SK-N-SH treated with all-trans-retinoic acid at 6 μM for 48 hours (cell line): ENCODE results near the gene DPM3.

ENCODE experiments used
- BACH2 ChIP-seq: fragments of 250-450 bp; sonication (Bioruptor Pico); IDR thresholded peaks from 2 replicates; pipeline ENCODE4 v1.9.0; 2021; ENCODE audit warnings: mild to moderate bottlenecking, borderline replicate concordance
- CREB5 ChIP-seq: fragments of 250-450 bp; sonication (Bioruptor Pico); IDR thresholded peaks from 2 replicates; pipeline ENCODE4 v1.5.1; 2020; ENCODE audit warnings: low read depth, mild to moderate bottlenecking, moderate library complexity
- CSDC2 ChIP-seq: fragments of 250-450 bp; sonication (Bioruptor Pico); IDR thresholded peaks from 2 replicates; pipeline ENCODE4 v1.5.0; 2020; ENCODE audit warnings: mild to moderate bottlenecking, moderate library complexity
- GLIS3 ChIP-seq: fragments of 250-450 bp; sonication (Bioruptor Pico); IDR thresholded peaks from 2 replicates; pipeline ENCODE4 v1.5.0; 2020; ENCODE audit warnings: mild to moderate bottlenecking, moderate library complexity
- ISL1 ChIP-seq: fragments of 250-450 bp; sonication (Bioruptor Pico); IDR thresholded peaks from 2 replicates; pipeline ENCODE4 v2.1.2; 2022; ENCODE audit warnings: mild to moderate bottlenecking, moderate library complexity
- PATZ1 ChIP-seq: fragments of 250-450 bp; sonication (Bioruptor Pico); IDR thresholded peaks from 2 replicates; pipeline ENCODE4 v1.8.0; 2020; ENCODE audit warnings: mild to moderate bottlenecking, moderate library complexity, borderline replicate concordance
- PPARA ChIP-seq: fragments of 250-450 bp; sonication (Bioruptor Pico); IDR thresholded peaks from 2 replicates; pipeline ENCODE4 v1.5.0; 2020; ENCODE audit warnings: mild to moderate bottlenecking, borderline replicate concordance
- RARB ChIP-seq: fragments of 250-450 bp; sonication (Bioruptor Pico); IDR thresholded peaks from 2 replicates; pipeline ENCODE4 v1.8.0; 2021; ENCODE audit warnings: mild to moderate bottlenecking, moderate library complexity
- TCF4 ChIP-seq: fragments of 250-450 bp; sonication (Bioruptor Pico); IDR thresholded peaks from 2 replicates; pipeline ENCODE4 v1.8.0; 2021; ENCODE audit warnings: mild to moderate bottlenecking, moderate library complexity, borderline replicate concordance
- TSHZ2 ChIP-seq: fragments of 250-450 bp; sonication (Bioruptor Pico); IDR thresholded peaks from 2 replicates; pipeline ENCODE4 v1.5.0; 2020; ENCODE audit warnings: mild to moderate bottlenecking, moderate library complexity
- ZFP30 ChIP-seq: fragments of 450-650 bp; formaldehyde crosslinking; IDR thresholded peaks from 2 replicates; pipeline ENCODE4 v1.5.0; 2022; ENCODE audit warnings: mild to moderate bottlenecking, moderate library complexity
- ZNF565 ChIP-seq: fragments of 450-650 bp; formaldehyde crosslinking; conservative IDR thresholded peaks from 2 replicates; pipeline ENCODE4 v1.5.0; 2020; ENCODE audit warnings: low read depth, mild to moderate bottlenecking, moderate library complexity
- ZNF70 ChIP-seq: fragments of 450-650 bp; formaldehyde crosslinking; IDR thresholded peaks from 2 replicates; pipeline ENCODE4 v1.5.0; 2020; ENCODE audit warnings: mild to moderate bottlenecking, moderate library complexity

GRCh38 chr1:155121249-155121648 is 19.1 kb downstream of the DPM3 start:
- TF ChIP-seq CREB5 (CRISPR knock-in tag): no peak
- TF ChIP-seq PATZ1 (CRISPR knock-in tag): no peak
- no peak for TF ChIP-seq ISL1
- TF ChIP-seq BACH2 (CRISPR knock-in tag): no peak
- TF ChIP-seq TCF4: no peak
- no peak for TF ChIP-seq ZNF70
- no peak for TF ChIP-seq RARB
- TF ChIP-seq ZFP30 (CRISPR knock-in tag): no peak
- no peak for TF ChIP-seq PPARA (CRISPR knock-in tag)
- TF ChIP-seq GLIS3: no peak
- TF ChIP-seq TSHZ2 (CRISPR knock-in tag): no peak
- TF ChIP-seq CSDC2 (CRISPR knock-in tag): no peak
- no peak for TF ChIP-seq ZNF565
